ENCODE data around the gene DRD3.

Gene DRD3

DNA sequence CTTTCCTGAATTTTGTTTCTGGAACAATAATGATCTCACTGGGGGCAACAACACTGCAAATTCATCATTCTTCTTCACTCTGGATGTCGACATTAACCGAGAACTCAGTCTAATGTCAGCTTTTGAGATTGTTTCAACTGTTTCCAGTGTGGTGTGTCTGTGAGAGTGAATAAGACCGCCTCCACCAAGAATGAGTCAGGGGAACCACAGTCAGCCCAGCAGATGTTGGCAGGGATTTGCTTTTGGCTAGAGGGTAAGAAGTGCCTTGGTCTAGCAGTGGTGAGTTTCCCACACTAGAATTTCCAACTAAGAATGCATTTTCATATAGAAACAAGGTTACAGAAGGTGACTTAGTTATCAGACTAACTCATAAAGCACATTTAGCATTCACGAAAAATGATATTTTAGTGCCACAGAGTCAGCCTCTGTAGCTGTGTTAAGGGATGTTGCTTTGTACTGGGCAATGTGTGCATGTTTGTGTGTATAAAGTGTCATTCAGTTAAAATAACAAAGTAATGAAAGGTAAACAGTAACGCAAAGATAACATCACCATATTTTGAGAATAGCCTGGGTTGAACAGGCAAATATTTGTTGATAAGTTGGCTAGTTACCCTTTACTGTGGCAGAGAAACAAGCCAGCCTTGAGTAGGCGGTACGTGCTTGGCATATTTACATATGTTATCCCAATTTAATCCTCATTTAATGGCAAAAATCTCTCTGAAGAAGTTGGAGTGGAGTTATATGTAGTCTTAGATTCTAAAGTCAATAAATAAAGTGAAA lies 33.8 kb downstream of the DRD3 start:
- POLR2A ChIA-PET = no interaction called here
- Histone ChIP-seq H3K4me3 (ENCODE audit: low read depth, low read length) (no peak overlapping the region), H3K4me1 (ENCODE audit: control insufficient read depth, insufficient read depth, low read length) (peaks cover 3% of the 10 kb centered on the region; the same call in 1 of the 2 replicates), H3K9me3 (ENCODE audit: control insufficient read depth, insufficient read depth, low read depth, low read length) (no peaks in the 10 kb centered on the region), H3K36me3 (ENCODE audit: control insufficient read depth in 2 of 2, insufficient read depth in 1 of 2, low read length in 2 of 2) (no peaks in the 10 kb centered on the region), H3K27ac (ENCODE audit: extremely low read depth, low read depth, low read length) (no peak overlapping the region)
- CTCF ChIA-PET = no interaction called here
- TF ChIP-seq ZNF701 (tag by site-specific recombination; IDR thresholded peaks at IDR 0.05) = no peak
- no peak for TF ChIP-seq GLI2 (tag by site-specific recombination; IDR thresholded peaks at IDR 0.05; ENCODE audit: borderline replicate concordance, low read depth)
- no peak for TF ChIP-seq SCRT1 (tag by site-specific recombination; IDR thresholded peaks at IDR 0.05; ENCODE audit: borderline replicate concordance)
- TF ChIP-seq ZNF654 (tag by site-specific recombination; IDR thresholded peaks at IDR 0.05; ENCODE audit: low read depth) = no peak
- no peak for TF ChIP-seq OSR2 (tag by site-specific recombination; IDR thresholded peaks at IDR 0.05)
- no peak for TF ChIP-seq ZNF664 (tag by site-specific recombination; IDR thresholded peaks at IDR 0.05)
- TF ChIP-seq ZNF350 (tag by site-specific recombination; IDR thresholded peaks at IDR 0.05) = no peak
- TF ChIP-seq PRDM4 (tag by site-specific recombination; IDR thresholded peaks at IDR 0.05) = no peak
- no peak for TF ChIP-seq FEZF1 (tag by site-specific recombination; IDR thresholded peaks at IDR 0.05)
- no peak for TF ChIP-seq ZNF391 (tag by site-specific recombination; IDR thresholded peaks at IDR 0.05; ENCODE audit: borderline replicate concordance, low read depth)
- TF ChIP-seq, protein P1, sequence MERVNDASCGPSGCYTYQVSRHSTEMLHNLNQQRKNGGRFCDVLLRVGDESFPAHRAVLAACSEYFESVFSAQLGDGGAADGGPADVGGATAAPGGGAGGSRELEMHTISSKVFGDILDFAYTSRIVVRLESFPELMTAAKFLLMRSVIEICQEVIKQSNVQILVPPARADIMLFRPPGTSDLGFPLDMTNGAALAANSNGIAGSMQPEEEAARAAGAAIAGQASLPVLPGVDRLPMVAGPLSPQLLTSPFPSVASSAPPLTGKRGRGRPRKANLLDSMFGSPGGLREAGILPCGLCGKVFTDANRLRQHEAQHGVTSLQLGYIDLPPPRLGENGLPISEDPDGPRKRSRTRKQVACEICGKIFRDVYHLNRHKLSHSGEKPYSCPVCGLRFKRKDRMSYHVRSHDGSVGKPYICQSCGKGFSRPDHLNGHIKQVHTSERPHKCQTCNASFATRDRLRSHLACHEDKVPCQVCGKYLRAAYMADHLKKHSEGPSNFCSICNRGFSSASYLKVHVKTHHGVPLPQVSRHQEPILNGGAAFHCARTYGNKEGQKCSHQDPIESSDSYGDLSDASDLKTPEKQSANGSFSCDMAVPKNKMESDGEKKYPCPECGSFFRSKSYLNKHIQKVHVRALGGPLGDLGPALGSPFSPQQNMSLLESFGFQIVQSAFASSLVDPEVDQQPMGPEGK (tag by site-specific recombination; IDR thresholded peaks at IDR 0.05) = no peak
- TF ChIP-seq ZXDB (tag by site-specific recombination; IDR thresholded peaks at IDR 0.05) = no peak
- no peak for TF ChIP-seq ZNF248 (tag by site-specific recombination; IDR thresholded peaks at IDR 0.05)
- no peak for TF ChIP-seq ZNF501 (tag by site-specific recombination; IDR thresholded peaks at IDR 0.05)

DNA sequence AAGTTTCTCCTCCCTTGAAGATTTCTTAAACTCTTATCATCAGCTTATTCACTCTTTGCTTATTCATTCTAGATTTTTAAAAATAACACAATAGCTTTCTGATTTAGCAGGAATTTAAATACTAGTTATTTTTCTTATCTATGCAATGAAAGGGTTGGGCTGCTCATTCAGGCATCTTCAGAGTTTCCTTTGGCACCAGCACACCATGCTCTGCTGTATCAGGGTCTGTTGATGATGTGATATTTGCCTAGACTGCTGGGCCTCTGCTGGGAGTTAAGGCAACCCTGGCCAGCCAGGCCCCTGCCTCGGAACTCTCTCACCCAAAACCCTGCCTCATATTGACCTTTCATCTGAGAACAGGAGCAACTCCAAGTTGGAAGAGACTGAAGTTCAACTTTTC lies 35.0 kb downstream of the DRD3 start:
- Histone ChIP-seq H3K27ac (ENCODE audit: extremely low read depth, low read depth, low read length) (no peak overlapping the region), H3K36me3 (ENCODE audit: control insufficient read depth in 2 of 2, insufficient read depth in 1 of 2, low read length in 2 of 2) (no peaks in the 10 kb centered on the region), H3K9me3 (ENCODE audit: control insufficient read depth, insufficient read depth, low read depth, low read length) (no peaks in the 10 kb centered on the region), H3K4me1 (ENCODE audit: control insufficient read depth, insufficient read depth, low read length) (peaks cover 3% of the 10 kb centered on the region; the same call in 1 of the 2 replicates), H3K4me3 (ENCODE audit: low read depth, low read length) (no peak overlapping the region)
- POLR2A ChIA-PET = no interaction called here
- CTCF ChIA-PET = interaction anchor here (0.7 kb wide), 1 partner anchor 539 kb away, joined by 3 read pairs; no protein-coding TSS in a partner anchor
- TF ChIP-seq, protein P2, sequence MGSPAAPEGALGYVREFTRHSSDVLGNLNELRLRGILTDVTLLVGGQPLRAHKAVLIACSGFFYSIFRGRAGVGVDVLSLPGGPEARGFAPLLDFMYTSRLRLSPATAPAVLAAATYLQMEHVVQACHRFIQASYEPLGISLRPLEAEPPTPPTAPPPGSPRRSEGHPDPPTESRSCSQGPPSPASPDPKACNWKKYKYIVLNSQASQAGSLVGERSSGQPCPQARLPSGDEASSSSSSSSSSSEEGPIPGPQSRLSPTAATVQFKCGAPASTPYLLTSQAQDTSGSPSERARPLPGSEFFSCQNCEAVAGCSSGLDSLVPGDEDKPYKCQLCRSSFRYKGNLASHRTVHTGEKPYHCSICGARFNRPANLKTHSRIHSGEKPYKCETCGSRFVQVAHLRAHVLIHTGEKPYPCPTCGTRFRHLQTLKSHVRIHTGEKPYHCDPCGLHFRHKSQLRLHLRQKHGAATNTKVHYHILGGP (tag by site-specific recombination; IDR thresholded peaks at IDR 0.05) = no peak
- no peak for TF ChIP-seq ZNF626 (tag by site-specific recombination; IDR thresholded peaks at IDR 0.05)
- no peak for TF ChIP-seq ZNF184 (tag by site-specific recombination; IDR thresholded peaks at IDR 0.05)
- TF ChIP-seq GFI1B (tag by site-specific recombination; IDR thresholded peaks at IDR 0.05) = no peak
- no peak for TF ChIP-seq ZNF660 (tag by site-specific recombination; IDR thresholded peaks at IDR 0.05)
- no peak for TF ChIP-seq ZFP37 (tag by site-specific recombination; IDR thresholded peaks at IDR 0.05)
- TF ChIP-seq, protein P3, sequence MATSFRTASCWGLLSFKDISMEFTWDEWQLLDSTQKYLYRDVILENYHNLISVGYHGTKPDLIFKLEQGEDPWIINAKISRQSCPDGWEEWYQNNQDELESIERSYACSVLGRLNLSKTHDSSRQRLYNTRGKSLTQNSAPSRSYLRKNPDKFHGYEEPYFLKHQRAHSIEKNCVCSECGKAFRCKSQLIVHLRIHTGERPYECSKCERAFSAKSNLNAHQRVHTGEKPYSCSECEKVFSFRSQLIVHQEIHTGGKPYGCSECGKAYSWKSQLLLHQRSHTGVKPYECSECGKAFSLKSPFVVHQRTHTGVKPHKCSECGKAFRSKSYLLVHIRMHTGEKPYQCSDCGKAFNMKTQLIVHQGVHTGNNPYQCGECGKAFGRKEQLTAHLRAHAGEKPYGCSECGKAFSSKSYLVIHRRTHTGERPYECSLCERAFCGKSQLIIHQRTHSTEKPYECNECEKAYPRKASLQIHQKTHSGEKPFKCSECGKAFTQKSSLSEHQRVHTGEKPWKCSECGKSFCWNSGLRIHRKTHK (tag by site-specific recombination; IDR thresholded peaks at IDR 0.05) = no peak
- no peak for TF ChIP-seq ZNF488 (tag by site-specific recombination; IDR thresholded peaks at IDR 0.05)
- no peak for TF ChIP-seq SCRT1 (tag by site-specific recombination; IDR thresholded peaks at IDR 0.05; ENCODE audit: borderline replicate concordance)
- no peak for TF ChIP-seq ZNF341 (tag by site-specific recombination; IDR thresholded peaks at IDR 0.05; ENCODE audit: low read depth)
